HG03565 (cell line): ENCODE results near the gene CFAP221.
A peak's percentile ranks its signal among the peaks of the same experiment; 100 is the strongest.

Experiments
- ATAC-seq: cut with Tn5 transposase; IDR thresholded peaks from one replicate; pipeline ENCODE4 v1.9.1; 2021; ENCODE audit warnings: mild to moderate bottlenecking, moderate library complexity; ENCODE audit not compliant: unreplicated experiment

Gene CFAP221

GRCh38 chr2:119694845-119695521, 150.7 kb downstream of the CFAP221 start:
- ATAC-seq, result no peak

- ATAC-seq, result no peak
These were observed 151.8 kb downstream of the CFAP221 start for GRCh38 chr2:119696005-119696404.

- no peak for ATAC-seq
These were observed 152.3 kb downstream of the CFAP221 start for GRCh38 chr2:119696494-119697030.

- peak; percentile 85 for ATAC-seq
These were observed 153.2 kb downstream of the CFAP221 start for GRCh38 chr2:119697290-119698020.

DNA sequence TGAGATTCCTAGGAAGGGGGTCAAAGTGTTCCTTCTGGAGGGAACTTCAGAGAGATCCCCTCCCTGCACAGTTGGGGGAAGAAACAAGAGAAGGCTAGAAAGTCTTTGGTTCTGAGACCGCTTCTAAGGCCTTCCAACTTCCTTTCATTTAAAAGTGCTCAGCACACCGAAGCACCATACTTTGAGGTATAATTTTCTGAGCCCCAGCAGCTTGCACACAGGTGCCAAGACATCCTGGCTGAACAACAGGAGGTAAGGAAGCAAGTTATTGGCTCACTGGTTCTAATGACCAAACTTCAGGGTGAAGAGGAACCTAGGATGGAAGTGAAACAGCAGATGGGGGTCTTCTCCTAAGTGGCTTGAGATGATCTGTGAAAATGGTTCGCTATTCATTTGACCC, 154.0 kb downstream of the CFAP221 start:
- ATAC-seq, result no peak

- ATAC-seq, result no peak
These were observed 154.9 kb downstream of the CFAP221 start for GRCh38 chr2:119699016-119699606.

GRCh38 chr2:119700866-119701265, 156.6 kb downstream of the CFAP221 start:
- no peak for ATAC-seq

GRCh38 chr2:119701352-119701751, 157.1 kb downstream of the CFAP221 start:
- ATAC-seq, result no peak

- ATAC-seq, result no peak
These were observed 158.1 kb downstream of the CFAP221 start for GRCh38 chr2:119702203-119702917.

DNA sequence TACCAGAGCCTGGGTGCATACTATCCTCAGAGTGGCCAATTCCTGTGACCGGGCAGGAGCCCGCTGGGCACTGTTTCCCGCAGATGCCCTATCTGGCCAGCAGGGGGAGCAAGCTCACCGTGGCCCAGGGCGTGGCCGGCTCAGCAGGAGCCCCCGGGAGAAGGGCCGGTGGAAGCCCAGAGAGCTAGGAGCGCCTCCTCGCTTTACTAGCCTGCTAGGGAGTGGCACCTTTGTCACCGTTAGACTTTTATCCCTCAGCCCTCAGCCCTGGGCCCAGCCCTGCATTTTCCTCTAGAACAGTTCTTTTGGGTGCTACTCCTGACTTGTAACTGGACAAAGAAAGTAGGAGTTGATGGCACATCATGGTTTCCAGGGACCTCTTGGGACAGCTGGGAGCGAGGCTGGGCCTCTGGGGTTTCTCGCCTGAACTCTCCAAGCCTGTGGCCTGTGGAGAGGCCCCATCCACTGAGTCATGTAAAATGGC, 158.7 kb downstream of the CFAP221 start:
- peak; percentile 68 for ATAC-seq

- ATAC-seq, result no peak
These were observed 159.3 kb downstream of the CFAP221 start for GRCh38 chr2:119703526-119703925.

DNA sequence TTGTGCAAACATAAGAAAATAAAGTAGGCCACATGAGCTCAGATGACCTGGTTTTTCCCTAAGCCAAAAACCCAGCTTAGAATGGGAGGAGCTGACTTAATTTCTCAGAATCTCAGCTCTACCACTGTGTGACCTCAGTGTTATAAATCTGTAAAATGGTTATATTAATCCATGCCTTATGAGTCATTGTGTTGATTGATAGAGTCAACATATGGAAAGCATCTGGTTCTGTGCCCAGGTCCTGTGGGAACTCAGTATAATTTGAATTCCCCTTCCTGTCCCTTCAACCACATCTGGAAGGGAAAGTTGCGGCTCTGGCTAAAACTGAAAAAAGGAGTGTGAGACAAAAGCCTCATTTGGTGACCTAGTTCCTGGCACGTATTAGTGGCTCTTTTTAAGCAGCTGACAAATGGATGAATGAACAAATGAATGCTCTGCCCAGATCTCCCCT, 160.4 kb downstream of the CFAP221 start:
- no peak for ATAC-seq

DNA sequence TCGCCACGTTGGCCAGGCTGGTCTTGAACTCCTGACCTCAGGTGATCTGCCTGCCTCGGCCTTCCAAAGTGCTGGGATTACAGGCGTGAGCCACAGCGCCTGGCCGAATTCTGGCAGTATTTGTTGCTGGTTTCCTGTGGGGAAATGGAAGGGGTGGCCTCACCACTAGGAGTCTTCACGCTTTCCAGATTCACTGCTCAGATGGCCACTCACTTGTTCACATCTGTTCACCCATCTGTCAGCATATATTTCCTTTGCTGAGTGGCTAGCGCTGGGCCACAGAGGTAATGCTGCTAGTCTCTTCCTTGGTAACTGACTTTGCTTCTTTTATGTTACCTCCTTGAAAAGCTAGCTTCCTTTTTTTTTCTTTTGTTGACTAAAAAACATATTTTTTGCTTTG, 162.0 kb downstream of the CFAP221 start:
- no peak for ATAC-seq
